Measurements from ENCODE around the gene ARHGAP45.

DNA sequence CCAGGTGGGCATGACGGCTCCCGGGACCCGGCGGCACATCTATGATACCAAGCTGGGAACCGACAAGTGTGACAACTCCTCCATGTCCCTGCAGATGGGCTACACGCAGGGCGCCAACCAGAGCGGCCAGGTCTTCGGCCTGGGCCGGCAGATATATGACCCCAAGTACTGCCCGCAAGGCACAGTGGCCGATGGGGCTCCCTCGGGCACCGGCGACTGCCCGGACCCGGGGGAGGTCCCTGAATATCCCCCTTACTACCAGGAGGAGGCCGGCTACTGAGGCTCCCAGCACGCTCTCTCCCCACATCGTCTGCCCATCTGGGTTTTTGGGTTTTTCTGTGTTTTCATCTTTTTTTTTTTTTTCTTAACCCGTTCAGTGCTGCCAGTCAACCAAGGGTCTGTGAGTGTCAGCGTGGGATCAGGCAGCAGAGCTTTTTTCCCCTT lies 29.3 kb upstream of the ARHGAP45 start:
- TF ChIP-seq POLR2A (IDR thresholded peaks at IDR 0.05) (no peak), POLR2AphosphoS5 (IDR thresholded peaks at IDR 0.05) (no peak)
- TF ChIP-seq, protein P1, sequence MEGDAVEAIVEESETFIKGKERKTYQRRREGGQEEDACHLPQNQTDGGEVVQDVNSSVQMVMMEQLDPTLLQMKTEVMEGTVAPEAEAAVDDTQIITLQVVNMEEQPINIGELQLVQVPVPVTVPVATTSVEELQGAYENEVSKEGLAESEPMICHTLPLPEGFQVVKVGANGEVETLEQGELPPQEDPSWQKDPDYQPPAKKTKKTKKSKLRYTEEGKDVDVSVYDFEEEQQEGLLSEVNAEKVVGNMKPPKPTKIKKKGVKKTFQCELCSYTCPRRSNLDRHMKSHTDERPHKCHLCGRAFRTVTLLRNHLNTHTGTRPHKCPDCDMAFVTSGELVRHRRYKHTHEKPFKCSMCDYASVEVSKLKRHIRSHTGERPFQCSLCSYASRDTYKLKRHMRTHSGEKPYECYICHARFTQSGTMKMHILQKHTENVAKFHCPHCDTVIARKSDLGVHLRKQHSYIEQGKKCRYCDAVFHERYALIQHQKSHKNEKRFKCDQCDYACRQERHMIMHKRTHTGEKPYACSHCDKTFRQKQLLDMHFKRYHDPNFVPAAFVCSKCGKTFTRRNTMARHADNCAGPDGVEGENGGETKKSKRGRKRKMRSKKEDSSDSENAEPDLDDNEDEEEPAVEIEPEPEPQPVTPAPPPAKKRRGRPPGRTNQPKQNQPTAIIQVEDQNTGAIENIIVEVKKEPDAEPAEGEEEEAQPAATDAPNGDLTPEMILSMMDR (IDR thresholded peaks at IDR 0.05), result no peak

All from suprapubic skin (tissue), 4 donors.